ENCODE measurements around the gene TMEFF1.
"Not testable (repeated sequence)": the region's sequence is repeated elsewhere in the genome, so short reads cannot be mapped to it uniquely, and the experiment has no call there.

The TMEFF1 gene, protein sequence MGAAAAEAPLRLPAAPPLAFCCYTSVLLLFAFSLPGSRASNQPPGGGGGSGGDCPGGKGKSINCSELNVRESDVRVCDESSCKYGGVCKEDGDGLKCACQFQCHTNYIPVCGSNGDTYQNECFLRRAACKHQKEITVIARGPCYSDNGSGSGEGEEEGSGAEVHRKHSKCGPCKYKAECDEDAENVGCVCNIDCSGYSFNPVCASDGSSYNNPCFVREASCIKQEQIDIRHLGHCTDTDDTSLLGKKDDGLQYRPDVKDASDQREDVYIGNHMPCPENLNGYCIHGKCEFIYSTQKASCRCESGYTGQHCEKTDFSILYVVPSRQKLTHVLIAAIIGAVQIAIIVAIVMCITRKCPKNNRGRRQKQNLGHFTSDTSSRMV

DNA sequence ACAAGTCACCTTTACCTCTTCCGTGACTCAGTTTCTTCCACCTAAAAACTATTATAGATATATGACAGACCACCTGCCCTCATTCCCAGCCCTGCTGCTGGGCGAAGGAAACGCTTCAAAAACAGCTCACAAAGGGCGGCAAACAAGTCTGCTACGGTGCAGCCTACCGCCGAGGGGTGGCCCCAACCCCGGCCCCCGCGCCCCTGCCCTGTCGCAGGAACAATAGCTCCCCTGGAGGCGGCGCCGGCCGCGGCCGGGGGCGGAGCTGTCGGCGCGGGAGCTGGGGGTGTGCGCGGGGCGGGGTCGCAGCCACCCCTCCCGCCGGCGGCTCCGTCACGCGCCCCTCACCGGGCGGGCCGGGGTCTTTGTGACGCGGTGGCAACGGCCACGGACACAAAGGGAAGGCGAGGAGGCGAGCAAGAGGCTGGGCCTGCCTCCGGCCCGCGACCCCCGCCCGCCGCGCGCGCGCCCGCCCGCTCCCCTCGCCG, at the start of gene TMEFF1:
Gene TMEFF1 (plus strand): TSS at position 362 of the 488 bp plus-strand sequence. CDS start 396 bp downstream, outside the sequence.
- DNase-seq (ENCODE audit: low read depth): peak; percentile 10

DNA sequence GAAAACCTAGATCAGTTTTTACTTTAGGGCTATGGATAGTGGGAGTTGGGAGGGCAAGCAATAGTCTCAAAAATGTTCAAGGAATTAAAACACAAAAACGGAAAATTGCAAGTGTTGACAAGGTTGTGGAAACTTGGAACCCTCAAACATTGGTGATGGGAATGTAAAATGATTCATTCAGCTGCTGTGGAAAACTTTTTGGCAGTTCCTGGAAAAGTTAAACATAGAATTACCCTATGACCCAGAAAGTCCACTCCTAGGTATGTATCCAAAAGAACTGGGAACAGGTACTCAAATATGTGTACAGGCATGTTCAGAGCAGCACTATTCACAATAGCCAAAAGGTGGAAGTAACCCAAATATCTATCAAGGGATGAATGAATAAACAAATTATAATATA, 47.2 kb upstream of the TMEFF1 start:
- DNase-seq (ENCODE audit: low read depth): no peak

DNA sequence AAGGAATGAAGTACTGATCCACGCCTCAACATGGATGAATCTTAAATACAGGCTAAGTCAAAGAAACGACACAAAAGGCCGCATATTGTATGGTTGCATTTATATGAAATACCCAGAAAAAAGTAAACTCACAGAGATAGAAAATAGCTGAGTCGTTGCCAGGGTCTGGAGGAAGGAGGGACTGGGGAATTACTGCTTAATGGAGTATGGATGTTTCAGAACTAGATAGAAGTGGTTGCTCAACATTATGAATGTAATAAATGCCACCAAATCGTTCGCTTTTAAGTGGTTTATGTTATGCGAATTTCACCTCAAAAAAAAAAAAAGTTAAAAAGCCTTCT, 46.8 kb upstream of the TMEFF1 start:
- DNase-seq (ENCODE audit: low read depth): no peak

DNA sequence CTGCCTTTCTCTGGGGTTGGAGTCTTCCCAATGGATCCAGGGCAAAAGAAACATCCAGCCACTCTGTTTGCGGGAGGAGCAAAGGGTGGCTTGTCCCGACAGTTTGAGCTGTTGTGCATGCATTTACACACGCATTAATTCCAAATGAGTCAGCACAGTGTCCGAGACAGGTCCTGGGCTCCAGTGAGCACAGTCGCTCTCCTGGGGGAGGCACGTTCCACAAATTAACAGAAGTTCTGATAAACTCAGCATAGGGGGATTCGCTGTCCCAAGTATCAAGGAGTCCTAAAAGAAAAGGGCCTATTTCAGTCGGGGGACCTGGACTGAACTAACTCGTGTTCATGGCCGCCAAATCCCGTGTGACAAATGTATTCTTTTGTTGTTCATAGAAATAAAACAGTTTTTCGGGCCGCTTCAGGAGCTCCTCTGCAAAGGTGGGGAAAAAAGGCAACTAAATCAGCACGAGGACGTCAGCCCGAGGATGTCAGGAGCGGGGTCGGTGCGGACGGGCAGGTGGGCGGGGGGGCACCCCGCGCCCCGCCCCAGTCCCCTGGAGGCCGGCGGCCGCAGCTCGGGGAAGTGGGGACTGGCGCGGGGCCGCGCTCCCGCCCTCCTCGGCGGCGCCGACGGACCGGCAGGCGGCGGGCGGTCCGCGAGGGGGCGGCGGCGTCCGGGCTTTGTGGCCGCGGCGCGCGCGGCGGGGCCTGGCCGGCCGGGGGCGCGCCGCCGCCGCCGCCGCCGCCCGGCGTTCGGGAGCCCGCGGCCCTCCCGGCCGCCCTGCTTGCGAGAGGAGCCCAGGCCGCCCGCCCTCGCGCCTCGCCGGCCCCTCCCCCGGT, 46.2 kb upstream of the TMEFF1 start, which contains the start of gene MSANTD3:
Gene MSANTD3 (plus strand): TSS at position 614 of the 836 bp plus-strand sequence. CDS start 14,796 bp downstream, outside the sequence.
- peak; percentile 45 for DNase-seq (ENCODE audit: low read depth)

DNA sequence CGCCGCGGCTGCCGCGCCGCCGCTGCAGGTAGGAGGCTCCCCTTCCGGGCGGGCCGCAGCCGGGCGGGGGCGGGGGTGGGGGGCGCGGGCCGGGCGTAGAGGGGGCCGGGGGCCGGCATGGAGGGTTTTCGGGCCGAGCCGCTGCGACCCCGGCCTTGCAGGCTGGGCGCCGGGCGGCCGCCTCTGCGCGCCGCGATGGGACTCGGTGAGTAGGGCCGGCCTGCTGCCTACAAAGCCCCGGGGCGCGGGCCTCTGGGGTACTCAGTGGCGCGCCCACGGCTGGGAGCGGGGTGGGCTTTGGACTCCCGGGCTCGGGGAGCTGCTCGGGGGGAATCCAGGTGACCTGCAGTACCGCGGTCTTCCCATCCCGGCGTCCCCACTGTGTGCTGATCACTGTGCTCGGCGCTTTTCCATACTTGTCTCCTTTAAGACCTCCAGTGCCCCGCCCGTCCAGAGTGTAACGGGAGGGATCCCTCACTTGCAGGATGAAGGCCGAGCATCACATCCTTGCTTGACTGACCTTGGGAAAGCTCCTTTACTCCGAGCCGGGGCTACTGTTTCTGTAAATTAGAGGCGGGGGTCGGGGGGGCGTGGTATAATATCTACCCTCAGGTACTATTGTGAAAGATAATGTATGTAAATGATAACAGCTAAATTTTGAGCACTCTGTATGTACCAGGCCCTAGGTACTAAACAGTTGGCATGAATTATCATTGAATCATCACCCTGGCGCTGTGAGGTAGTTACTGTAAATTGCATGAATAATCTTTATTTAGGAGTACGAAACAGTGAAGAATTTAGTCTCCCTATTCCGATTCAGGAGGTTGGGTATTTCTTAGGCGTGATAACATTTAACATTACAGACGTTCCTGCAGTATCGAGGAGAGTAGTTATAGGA, 45.3 kb upstream of the TMEFF1 start:
- DNase-seq (ENCODE audit: low read depth): no peak

DNA sequence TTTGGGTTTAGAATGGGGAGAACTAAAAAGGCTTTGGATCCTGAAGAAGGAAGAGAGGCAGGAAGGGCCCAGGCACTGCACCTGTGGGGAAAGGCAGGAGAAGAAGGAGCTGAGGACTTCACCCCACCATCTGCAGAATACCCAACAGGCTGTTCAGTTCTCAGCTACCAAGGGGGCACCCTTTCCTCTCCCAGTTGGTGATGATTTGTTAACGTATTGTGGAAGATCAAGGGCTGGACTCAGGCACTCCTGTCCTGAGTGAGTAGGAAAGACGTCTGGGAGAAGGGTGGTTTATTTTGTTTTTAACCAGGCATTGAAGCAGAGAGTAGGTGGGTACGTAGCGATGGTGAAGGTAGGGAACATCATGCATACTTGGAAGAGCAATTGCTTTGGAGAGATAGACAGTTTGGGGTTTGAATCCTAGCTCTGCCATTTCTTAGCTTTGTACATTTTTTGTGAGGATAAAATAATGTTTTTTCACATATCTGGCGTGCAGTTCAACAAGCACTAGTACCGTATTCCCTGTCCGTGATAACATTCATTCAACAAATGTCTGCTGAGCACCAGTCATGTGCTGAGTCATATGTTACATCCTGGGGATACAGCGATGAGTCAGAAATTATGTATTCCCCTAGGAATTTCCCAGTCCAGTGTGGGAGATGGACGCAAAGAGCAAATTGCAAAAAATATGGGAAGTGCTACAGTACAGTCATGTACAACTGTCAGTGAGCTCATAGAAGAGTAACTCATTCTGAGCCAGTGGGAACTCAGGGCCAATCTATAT, 43.9 kb upstream of the TMEFF1 start:
- DNase-seq (ENCODE audit: low read depth): no peak

DNA sequence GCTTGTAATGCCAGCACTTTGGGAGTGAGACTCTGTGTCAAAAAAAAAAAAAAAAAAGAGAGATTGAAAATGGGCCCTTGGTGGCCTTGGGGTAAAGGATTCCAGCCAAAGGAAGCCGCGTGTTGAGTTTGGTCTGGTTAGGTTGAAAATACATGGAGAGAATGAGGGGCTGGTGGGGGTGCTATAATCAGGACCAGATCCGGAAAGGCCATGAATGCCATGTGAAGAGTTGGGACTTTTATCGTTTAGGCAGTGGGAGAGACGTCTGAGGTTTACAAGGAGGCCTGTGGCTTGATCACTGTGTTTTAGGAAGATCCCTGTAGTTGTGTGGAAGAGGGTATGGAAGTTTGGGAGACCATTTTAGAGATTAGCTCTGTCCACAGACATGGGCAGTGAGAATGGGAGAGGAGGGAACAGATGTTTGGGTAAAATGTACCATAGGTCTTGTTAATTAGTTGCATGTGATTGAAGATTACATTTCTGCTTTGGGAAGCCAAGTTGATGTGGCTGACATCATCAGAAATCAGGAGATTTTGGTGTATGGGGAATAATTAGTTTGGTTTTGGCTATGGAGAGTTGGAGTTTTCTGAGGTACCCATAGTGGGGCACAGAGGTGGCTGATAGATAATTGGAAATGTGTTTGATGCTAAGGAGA, 42.5 kb upstream of the TMEFF1 start:
- no peak for DNase-seq (ENCODE audit: low read depth)

DNA sequence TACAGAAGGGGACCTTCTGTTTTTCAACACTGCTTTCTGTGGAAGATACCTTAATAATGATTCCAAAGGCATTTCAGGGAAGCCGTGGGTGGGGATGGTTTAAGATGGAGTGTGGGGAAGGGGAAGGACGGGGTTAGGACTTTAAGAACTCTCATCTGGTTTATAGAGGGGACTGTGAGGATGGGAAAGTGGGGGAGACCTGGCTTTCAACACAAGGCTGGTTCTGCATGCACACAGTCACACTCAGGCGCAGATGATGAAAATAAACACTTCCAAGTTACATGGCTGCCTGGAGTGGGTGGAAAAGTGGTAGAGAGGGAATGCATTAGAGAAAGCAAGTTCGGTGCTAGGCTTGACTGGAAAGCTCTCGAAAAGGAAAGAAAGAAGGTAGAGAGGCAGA, 41.1 kb upstream of the TMEFF1 start:
- DNase-seq (ENCODE audit: low read depth): no peak

DNA sequence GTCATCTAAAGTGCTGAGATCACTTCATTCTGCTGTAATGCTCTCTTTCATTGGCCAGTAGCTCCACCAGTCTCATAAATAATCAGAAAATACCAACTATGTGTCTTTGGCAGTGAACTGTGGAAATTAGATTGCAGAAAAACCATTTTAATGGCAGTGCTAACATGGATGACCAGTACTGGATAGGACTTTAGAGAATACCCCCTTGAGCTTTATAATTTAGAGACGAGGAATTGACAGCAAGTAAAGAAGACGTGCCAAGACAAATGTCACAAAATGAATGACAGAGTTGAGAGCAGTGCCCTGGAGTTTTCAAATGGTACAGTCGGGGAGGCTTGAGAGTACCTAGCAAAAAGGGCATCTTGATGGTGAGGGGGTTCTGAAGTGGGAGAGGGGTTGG, 40.2 kb upstream of the TMEFF1 start:
- DNase-seq (ENCODE audit: low read depth): no peak

DNA sequence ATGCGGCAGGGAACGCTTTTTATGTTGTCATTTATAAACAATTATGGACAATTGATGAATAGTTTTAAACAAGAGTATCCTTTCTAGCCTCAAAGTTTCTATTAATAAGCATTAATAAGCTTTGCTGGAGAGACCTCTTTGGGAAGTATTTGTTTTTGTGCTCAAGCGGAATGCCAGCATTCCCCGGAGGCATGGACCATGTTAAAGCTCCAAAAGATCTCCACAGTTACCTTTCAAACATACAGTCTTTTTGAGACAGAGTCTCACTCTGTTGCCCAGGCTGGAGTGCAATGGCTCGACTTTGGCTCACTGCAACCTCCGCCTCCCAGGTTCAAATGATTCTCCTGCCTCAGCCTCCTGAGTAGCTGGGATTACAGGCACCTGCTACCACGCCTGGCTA, 36.4 kb upstream of the TMEFF1 start:
- DNase-seq (ENCODE audit: low read depth): no peak

DNA sequence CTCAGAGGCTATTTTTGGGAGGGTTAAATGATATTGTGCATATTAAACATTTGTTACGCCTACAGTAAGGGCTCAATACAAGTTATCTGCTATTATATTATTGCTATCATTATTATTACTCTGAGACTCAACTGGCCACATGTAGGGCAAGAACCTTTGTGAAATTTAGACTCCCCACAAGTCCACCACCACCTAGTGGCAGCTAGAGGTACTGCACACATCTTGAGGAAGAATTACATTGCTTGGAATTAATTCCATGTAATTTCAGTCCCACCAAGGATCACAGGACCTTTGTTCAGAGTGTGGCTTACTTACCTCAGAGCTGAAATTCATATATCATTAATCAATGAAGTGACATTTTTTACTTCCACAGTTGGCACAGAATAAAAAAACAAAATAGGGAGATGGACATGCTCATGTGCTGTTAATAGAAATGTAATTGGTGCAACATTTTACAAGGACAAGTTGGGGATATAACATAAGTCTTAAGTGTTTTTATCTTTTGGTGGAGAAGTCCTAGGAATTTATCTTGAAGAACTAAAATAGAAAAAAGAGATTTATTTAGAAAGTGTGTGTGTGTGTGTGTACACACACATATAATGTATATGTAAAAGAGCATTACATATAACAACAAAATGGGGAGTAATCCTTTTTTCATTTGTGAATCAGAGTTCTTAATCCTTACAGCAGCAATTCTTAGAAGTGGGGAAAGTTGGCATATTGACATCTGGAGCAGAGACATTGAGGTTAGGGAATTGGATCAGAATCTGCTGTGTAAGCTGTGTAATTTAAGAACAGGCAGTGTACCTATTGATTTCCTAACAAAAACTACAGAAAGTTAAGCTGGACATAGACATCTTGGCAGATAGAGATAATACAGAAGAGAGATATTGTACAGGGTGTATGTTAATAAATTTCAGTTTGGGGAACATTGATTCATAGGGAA, 34.8 kb upstream of the TMEFF1 start:
- peak; percentile 24 for DNase-seq (ENCODE audit: low read depth)

DNA sequence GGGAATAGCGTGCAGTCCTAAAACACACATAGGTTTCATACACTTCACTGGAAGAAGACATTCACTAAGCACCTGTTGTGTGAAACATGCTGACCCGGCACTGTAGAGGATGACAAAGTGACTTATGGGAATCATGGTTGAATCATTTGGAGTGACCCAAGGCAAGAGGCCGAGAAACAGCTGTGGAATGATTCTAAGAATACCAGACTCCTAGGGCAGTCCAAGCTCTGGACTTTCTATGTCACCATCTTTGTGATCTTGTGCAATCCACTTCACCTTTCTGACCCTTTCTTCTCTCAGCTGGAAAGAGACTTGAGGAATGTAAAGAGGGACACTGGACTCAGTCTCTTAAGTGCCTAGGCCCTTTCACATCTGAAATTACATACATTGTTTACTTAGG, 32.9 kb upstream of the TMEFF1 start:
- DNase-seq (ENCODE audit: low read depth): no peak

DNA sequence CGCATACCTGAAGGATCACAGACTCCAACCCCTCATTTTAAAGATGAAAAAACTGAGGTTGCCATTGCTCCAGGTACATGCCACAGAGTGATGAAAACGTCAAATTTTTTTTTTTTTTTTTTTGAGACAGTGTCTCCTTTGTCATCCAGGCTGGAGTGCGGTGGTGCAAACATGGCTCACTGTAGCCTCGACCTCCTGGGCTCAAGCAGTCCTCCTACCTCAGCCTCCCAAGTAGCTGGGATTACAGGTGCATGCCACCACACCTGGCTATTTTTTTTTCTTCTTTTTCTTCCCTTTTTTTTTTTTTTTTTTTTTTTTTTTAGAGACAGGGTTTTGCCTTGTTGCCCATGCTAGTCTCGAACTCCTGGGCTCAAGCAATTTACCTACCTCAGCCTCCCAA, 32.5 kb upstream of the TMEFF1 start:
- not testable (repeated sequence) for DNase-seq (ENCODE audit: low read depth)

DNA sequence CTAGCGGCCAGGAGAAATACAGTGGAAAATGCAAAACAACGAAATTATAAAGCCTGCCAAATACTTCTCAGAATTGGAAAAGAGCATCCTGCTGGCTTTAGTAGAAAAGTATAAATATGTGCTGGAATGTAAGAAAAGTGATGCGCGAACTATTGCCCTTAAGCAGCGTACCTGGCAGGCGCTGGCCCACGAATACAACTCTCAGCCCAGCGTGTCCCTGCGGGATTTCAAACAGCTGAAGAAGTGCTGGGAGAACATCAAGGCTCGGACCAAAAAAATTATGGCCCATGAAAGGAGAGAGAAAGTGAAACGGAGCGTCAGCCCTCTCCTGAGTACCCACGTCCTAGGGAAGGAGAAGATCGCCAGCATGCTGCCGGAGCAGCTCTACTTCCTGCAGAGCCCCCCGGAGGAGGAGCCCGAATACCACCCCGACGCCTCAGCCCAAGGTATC, 31.0 kb upstream of the TMEFF1 start:
- DNase-seq (ENCODE audit: low read depth): no peak

DNA sequence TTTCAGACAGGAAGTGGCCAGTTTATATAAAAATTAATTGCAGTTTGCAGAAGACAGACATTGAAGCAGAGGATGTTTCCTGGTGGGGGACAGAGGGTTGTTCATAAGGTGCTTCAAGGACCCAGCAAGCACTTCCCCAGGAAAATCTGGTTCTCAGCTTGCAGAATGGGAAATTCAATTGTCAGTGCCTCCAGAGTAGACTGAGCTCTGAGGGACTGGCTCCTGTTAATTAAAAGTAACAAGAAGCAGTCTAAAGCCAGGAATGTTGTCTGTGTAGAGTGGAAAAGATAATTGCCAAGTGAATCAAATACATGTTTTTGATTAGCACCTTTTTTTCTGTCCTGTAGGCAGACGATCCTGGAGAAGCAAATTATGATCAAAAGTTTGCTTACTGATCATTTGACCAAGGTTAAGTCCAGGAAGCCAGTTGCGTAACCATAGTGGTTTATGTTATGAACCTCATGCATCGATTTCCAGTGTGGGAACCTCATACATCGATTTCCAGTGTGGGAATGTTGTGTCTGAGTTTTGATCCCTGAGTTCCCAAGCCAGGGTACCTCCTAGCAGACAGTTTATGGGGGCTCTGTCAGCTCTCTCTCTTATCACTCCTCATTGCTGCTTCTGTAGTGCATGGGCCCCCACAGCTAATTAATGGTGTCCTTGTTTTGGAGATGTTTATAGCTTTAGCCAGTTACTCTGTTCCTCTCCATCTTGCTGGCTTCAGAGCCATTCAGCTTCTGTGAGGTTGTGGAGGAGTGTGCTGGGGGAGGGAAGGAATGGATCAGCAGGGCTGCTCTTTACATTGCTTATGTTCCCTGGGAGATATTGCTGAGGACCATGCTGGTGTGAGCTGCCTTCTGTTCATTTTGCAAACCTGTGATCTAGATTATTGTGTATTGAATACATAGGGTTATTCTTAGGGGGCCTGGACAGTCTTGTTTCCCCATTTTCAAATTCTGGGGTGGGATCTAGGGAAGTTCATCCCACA, 28.9 kb upstream of the TMEFF1 start:
- DNase-seq (ENCODE audit: low read depth): no peak

DNA sequence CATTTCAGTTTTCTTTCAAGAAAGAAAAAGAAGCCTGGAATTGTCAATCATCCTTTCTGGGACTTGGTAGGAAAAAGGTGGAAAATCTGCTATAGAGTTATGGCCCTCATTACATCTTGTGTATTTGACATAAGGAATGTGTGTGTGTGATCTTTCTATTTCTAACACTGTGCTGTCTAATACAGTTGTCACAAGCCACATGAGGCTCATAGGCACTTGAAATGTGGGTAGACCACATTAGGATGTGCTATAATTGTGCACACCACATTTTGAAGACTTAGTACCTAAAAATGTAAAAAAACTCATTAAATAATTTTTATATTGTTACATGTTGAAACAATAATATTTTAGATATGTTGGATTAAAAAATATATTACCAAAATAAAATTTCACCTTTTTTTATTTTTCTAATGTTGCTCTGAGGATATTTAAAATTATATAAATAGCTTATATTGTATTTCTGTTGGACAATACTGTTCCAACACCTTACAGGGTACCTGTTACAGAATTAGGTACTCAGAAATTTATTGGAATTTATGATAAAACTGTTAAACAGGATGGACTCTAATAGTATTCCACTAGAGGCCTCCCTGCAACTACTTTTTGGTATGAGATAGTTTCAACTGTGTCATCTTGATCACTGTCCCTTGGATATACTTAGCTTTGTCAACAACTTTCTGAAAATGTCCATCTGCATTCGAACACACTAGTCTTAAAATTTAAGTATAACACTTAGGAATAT, 27.6 kb upstream of the TMEFF1 start:
- no peak for DNase-seq (ENCODE audit: low read depth)

DNA sequence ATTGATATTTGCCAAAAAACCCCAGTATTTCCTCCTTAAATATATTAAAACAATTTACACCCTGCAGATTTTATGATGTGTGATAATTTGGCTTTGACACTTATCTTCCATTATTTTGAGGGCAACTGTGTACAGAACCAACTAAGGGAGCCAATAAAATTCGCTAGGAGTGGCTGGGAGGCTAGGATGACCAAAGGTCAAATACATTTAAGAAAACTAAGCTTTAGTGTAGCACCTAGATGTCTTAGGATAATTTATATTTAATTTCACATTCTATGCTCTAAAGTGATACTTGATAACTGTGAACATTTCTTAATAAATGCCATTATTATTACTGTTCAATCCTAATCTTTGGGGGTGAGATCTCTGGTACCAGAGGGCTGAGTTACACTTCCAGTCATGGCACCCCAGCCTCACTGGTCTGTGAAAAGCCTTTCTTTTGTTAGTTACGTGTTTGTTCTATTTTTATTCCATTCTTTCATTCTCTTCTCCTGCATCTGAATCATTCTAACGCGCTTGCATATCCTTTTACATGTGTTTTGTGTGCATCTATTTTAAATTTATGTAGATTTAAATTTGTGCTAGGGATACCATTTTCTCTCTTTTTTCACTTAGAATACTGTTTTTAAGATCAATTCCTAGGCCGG, 26.9 kb upstream of the TMEFF1 start:
- no peak for DNase-seq (ENCODE audit: low read depth)

Measured in stimulated activated CD8-positive, alpha-beta memory T cell treated with anti-CD3 and anti-CD28 coated beads, Interleukin-12 subunit alpha, Interleukin-12 subunit beta, amount 100 ng/mL, for 4 hours (primary cell).